ENCODE results near the gene C19orf44.

- no peak for TF ChIP-seq CTCF (IDR thresholded peaks at IDR 0.05)
- TF ChIP-seq POLR2A (IDR thresholded peaks at IDR 0.05): no peak
These were observed 65.2 kb downstream of the C19orf44 start for GRCh38 chr19:16561382-16561781.

All from body of pancreas (tissue), 4 donors.